ENCODE measurements around the gene FEM1A.
"Not testable (repeated sequence)": the region's sequence is repeated elsewhere in the genome, so short reads cannot be mapped to it uniquely, and the experiment has no call there.

Gene FEM1A

DNA sequence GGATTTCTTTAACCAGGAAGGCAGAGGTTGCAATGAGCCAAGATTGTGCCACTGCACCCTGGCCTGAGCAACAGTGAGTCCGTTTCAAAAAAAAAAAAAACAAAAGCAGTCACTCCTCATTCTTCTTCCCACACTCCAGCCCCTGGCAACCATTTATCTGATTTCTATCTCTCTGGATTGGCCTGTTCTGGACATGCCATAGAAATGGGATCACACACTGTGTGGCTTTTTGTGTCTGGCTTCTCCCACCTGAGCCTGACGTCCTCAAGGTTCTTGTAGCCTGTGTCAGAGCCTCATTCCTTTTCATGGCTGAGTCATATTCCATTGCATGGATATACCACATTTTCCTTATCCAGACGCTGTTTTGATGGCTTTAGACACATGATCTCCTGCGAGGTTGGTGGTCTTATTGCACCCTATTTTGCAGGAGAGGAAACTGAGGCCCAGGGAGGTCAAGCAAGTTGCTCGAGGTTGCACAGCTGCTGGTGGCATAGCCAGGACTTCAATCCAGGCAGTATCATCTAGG lies 15.8 kb upstream of the FEM1A start:
- no peak for DNase-seq

DNA sequence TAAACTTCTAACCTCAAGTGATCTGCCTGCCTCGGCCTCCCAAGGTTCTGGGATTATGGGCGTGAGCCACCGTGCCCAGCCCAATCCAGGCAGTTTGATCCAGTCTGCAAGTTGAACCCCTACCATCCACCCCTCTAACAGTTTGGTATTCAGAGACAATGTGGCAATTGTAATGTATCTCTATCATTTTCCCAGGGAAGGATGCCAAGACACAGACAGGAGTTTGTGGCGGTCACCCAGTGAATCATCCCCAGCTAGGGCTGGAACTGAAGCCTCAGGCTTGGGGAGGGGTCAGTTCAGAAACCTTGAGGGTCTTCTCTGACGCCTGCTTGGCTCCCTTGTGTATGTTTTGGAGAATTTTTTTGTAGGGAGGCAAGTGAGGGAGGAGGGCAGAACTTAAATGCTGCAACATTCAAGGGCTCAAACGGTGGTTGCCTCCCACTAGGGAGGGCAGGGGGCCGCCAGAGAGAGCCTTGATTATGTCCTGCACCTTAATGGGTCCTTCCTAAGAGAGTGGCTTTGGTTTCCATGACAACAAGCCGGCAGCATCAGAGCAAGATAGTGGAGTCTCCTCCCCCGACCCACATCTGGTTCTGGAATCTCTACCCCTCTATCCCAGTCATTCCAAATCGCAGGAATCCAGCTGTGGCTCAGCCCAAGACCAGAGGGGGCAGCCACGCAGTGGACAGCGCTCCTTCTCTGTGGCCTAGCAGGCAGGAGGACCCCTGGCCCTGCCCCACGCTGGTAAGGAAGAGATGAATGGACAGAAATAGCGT lies 14.9 kb upstream of the FEM1A start:
- DNase-seq = no peak

DNA sequence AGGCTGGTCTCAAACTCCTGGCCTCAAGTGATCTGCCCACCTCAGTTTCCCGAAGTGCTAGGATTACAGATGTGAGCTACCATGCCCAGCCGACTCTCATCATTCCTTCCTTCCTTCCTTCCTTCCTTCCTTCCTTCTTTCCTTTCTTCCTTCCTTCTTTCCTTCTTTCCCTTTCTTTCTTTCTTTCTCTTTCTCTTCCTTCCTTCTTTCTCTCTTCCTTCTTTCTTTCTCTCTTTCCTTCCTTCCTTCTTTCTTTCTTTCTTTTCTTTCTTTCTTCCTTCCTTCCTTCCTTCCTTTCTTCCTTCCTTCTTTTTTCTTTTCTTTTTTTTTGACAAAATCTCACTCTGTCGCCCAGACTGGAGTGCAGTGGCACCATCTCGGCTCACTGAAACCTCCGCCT lies 13.4 kb upstream of the FEM1A start:
- DNase-seq = not testable (repeated sequence)

DNA sequence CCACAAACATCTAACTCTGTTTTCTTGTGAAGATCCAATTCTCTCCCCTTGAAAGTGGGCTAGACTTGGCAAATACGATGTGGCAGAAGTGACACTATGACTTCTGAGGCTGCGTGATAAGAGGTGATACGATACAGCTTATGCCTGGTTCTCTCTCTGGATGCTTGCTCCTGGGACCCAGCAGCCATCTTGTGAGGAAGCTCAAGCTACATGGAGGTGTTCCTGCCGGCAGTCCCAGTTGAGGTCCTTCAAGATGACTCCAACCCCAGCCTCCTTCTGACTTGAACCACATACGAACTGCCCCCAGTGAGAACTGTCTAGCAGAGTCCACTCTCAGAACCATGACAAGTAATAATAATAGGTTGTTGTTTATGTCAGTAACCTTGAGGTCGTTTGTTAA lies 10.7 kb upstream of the FEM1A start:
- DNase-seq = no peak

DNA sequence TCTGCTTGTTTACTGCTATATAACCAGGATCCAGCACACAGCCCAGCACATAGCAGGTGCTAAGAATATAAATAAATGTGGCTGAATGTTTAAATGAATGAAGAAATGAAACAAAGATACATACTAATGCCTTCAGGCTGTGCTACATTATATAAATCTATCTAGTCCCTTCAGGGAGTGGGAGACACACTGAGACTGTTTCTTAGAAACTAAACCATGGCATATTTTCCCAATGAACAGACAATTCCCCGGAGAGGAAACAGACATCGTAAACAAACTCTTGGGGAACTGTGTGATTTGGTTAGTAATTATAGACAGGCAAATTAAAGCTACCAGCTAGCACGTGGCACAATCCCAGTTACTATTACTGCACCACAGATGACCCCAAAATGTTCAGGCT lies 9.7 kb upstream of the FEM1A start:
- no peak for DNase-seq

DNA sequence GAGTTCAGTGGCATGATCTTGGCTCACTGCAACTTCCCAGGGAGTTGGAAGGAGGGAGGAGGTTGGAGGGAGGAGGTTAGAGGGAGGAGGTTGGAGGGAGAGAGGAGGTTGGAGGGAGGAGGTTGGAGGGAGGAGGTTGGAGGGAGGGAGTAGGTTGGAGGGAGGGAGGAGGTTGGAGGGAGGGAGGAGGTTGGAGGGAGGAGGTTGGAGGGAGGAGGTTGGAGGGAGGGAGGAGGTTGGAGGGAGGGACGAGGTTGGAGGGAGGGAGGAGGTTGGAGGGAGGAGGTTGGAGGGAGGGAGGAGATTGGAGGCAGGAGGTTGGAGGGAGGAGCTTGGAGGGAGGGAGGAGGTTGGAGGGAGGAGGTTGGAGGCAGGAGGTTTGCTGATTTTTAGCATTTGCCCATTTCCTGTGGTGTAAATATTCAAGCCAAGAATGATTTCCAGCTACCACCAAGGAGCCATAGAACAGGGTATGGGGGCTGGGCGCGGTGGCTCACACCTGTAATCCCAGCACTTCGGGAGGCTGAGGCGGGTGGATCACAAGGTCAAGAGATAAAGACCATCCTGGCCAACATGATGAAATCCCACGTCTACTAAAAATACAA lies 5.0 kb upstream of the FEM1A start:
- DNase-seq = not testable (repeated sequence)

DNA sequence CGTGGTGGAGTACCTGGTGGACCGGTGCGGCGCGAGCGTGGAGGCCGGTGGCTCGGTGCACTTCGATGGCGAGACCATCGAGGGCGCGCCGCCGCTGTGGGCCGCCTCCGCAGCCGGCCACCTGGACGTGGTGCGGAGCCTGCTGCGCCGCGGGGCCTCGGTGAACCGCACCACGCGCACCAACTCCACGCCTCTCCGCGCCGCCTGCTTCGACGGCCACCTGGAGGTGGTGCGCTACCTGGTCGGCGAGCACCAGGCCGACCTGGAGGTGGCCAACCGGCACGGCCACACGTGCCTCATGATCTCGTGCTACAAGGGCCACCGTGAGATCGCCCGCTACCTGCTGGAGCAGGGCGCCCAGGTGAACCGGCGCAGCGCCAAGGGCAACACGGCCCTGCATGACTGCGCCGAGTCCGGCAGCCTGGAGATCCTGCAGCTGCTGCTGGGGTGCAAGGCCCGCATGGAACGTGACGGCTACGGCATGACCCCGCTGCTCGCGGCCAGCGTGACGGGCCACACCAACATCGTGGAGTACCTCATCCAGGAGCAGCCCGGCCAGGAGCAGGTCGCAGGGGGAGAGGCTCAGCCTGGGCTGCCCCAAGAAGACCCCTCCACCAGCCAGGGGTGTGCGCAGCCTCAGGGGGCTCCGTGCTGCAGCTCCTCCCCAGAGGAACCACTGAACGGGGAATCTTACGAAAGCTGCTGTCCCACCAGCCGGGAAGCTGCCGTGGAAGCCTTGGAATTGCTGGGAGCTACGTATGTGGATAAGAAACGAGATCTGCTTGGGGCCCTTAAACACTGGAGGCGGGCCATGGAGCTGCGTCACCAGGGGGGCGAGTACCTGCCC lies 708 bp downstream of the FEM1A start:
- DNase-seq = not testable (repeated sequence)

DNA sequence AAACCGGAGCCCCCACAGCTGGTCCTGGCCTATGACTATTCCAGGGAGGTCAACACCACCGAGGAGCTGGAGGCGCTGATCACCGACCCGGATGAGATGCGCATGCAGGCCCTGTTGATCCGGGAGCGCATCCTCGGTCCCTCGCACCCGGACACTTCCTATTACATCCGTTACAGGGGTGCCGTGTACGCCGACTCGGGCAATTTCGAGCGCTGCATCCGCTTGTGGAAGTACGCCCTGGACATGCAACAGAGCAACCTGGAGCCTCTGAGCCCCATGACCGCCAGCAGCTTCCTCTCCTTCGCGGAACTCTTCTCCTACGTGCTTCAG lies 1.3 kb downstream of the FEM1A start:
- not testable (repeated sequence) for DNase-seq

DNA sequence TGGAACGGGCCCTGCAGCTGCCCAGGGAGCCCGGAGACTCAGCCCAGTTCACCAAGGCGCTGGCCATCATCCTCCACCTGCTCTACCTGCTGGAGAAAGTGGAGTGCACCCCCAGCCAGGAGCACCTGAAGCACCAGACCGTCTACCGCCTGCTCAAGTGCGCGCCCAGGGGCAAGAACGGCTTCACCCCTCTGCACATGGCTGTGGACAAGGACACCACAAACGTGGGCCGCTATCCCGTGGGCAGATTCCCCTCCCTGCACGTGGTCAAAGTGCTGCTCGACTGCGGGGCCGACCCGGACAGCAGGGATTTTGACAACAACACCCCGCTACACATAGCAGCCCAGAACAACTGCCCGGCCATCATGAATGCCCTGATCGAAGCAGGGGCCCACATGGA lies 1.7 kb downstream of the FEM1A start:
- not testable (repeated sequence) for DNase-seq

DNA sequence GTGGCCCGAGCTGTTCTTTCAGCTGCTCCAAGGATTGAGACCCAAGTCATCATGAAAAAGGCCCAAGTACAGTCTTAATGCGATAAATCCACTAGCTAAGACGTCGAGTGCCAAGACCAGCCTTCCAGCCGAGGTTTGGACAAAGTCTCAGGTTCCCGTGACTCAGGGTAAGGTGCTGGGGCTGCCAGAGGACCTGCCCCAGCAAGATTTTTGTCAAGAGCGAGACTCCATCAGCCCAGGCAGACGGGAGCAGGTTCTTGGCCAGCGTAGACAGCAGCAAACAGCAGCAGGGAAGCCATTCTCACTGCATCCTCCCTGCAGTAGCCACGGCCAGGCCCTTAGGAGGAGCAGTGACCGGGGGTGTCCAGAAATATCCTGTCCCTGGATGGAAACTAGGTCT lies 3.4 kb downstream of the FEM1A start:
- DNase-seq = no peak

DNA sequence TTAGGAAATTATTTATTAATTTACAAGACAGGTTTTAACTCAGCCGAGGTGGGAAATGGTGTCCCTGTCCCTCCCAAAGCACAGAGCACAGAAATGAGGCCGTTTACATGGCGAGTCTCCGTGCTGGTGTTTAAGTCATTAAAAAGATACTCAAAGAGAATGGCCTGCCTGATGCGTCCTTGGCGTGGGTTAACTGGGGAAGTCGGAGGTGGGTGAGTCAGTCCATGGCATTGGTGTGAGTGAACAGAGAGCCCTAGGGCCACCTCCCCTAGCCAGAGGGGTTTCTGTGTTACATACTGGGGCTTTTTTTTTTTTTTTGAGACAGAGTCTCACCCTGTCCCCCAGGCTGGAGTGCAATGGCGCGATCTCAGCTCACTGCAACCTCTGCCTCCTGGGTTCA lies 3.9 kb downstream of the FEM1A start:
- DNase-seq = no peak

DNA sequence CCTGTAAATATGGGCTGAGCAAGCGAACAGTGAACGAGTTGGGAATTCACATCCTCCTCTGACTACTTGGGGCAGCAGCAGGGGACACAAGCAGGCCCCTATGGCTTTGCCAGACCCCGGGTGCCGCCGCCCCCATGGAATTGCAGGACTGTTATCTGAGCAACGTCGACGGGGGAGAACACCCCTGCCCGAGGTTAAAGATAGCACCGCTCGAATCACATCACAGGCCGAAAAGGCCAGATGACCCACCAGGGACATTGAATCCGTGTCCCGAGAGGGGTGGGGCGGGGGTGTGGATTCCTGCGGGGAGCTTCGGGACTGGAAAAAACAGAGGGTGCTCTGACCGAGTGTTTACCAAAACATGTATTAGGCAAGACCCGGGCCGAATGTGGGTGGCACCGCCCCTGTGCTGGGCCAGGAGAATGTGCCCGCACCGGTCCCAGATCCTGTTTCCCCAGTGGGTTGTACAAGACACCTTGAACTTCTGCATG lies 9.1 kb downstream of the FEM1A start:
- DNase-seq = no peak

DNA sequence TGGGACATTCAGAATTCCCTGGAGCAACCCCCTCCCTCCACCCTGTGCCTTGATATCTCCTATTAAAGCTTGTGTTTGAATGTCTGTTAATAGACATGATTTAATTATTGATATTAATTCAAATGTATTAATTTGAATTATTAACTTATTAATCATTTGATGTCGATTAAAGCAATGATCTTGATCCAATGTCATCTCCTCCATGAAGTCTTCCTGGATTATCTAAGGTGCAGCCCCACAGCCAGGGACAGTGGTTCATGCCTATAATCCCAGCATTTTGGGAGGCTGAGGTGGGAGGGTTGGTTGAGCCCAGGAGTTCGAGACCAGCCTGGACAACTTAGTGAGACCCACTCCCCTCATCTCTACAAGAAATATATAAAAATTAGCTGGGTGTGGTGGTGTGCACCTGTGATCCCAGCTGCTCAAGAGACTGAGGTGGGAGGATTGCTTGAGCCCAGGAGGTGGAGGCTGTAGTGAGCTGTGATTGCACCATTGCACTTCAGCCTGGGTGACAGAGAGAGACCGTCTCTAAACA lies 9.6 kb downstream of the FEM1A start:
- DNase-seq = no peak

DNA sequence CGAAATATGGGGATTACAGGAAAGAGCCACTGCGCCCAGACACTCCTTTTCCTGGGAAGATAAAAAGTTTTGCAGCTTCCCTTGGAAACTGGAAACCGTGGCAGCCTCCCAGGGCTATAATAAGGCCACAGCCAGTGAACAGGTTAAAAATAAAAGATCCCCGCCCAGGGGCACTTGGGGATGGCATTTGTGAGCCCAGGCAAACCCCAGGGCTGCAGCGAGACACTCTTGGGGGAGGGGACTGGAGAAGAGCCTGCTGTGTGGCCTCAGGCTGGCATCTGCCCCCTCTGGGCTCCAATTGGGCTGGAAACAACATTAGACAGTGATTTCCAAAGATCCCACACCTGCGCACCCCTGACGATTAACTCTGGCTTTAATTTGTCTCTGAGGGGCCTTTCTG lies 11.2 kb downstream of the FEM1A start:
- no peak for DNase-seq

DNA sequence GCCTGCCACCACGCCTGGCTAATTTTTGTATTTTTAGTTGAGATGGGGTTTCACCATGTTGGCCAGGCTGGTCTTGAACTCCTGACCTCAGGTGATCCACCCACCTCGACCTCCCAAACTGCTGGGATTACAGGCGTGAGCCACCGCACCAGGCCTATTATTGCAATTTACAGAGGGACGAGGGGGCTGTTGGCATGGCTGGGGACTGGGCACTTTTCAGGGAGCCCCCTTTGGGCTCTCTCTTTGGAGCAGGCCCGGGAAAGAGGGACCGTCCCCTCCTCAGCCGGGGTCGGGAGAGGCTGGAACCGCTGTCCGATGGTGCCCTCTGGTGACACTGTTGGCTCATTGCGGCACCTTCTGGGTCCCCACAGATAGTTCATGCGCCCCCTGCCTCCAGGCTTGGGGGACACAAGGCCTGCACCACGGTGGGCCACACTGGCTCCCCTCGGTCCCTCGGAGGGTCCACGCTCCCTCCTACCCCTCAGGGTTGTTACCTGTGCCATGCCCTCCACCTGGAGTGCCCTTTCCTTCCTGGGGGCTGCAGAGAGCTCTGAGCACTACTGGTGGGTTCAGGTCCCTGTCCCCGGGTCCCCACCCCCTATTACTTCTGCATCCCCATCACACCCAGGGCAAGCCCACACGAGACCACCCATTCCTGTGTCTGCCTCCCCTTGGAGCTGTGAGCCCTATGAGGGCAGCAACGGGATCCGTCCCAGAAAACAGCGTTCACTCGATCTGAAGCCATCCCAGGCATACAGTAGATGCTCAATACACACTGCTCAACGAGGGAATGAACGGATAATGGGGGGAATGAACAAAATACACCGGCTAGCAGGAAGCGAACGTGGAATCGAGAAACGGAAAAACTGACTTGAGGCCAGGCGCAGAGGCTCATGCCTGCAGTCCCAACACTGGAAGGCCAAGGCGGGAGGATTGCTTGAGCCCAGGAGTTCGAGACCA lies 12.5 kb downstream of the FEM1A start:
- peak; percentile 52 to 53 for DNase-seq

DNA sequence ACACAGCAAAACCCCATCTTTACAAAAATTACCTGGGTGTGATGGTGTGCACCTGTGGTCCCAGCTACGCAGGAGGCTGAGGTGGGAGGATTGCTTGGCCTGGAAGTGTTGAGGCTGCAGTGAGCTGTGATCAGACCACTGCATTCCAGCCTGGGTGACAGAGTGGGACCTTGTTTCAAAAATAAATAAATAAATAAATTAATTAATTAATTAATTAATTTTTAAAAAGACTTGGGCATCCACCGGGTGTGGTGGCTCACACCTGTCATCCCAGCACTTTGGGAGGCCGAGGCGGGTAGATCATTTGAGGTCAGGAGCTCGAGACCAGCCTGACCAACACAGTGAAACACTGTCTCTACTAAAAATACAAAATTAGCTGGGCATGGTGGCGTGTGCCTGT lies 13.6 kb downstream of the FEM1A start:
- DNase-seq = not testable (repeated sequence)

DNA sequence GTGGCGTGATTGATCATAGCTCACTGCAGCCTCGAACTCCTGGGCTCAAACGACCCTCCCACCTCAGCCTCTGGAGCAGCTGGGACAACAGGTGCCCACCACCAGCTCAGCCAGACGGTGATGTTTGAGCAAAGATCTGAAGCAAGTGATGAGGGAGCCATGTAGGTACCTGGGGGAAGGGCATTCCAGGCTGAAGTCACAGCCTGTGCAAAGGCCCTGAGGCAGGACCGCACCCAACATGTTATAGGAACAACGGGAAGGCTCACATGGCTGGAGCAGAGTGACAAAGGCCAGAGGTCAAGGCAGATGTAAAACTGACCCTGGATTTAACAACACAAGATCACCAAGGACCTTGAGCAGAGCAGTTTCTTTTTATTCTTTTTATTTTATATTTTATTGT lies 14.8 kb downstream of the FEM1A start:
- no peak for DNase-seq

DNA sequence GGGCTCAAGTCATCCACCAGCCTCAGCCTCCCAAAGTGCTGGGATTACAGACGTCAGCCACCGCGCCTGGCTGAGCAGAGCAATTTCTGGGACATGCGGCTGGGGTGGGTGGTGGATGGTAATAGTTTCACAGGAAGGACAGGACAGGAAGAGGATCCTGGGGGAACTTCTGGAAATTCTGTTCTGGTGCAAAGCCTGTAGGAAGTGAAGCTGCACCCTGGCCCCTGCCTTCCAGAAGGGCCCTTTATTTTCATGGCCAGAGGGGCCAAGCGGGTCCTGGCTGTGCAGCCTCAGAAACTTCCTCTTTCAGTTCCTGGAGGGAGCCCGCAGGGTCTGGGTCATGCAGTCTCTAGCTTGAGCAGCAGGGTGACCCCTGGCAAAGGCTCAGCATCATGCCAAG lies 15.7 kb downstream of the FEM1A start:
- DNase-seq = no peak

DNA sequence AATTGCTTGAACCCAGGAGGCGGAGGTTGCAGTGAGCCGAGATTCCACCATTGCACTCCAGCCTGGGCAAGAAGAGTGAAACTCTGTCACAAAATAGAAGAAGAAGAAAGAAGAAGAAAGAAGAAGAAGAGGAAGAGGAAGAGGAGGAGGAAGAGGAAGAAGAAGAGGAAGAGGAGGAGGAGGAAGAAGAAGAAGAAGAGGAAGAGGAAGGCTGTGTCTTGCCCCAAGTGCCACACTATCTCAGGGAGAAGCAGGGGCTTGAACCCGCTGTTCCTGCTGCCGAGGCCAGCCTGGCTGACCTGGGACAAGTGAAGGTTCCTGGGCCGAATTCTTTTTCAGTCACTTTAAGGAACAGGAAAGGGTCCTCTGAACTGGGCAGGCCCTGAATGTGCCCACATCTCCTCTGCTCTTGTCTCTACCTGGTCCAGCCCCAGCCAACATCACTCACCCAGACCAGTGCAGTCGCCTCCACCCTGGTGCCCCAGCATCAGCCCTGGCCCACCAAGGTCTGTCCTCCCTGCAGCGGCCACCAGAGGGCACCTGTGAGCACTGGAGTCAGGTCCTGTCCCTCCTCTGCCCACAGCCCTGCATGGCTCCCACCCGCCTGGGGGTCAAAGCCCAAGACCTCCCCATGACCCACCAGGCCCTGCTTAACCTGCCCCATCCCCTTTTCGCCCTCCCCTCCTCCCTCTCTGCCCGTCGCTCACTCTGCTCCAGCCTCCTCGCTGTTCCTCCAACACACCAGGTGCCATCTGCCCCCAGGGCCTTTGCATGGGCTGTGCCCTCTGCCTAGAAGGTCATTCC lies 20.0 kb downstream of the FEM1A start:
- peak; percentile 87 to 91 for DNase-seq

DNA sequence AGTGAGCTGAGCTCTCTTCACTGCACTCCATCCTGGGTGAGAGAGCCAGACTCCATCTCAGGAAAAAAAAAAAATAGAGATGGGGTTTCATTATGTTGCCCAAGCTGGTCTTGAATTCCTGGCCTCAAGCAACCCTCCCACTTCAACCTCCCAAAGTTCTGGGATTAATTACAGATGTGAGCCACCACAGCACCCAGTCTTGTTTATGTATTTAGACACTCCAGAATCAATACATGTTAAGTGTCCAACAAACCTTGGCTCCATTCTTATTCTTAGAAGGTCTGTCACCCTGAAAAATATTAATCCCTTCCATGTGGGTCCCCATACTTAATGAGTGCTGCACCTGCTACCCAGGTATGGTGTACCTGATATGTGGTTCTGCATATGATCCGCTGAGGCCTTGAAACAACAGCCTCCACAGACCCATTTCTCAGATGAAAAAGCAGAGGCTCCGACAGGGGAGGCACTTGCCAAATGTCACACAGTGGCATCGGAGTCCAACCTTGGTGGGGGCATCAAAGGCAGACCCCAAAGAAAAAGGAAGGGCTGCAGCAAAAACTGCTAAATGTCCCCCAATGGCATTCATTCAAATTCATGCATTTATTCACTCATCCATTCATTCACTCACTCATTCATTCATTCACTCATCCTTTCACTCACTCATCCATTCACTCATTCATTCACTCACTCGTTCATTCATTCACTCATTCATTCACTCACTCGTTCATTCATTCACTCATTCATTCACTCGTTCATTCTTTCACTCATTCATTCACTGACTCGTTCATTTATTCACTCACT lies 23.3 kb downstream of the FEM1A start:
- no peak for DNase-seq

Measured in activated CD4-positive, alpha-beta T cell treated with anti-CD3 and anti-CD28 coated beads, Interleukin-2, amount 50 U/mL, for 4 hours (primary cell).